CD4-positive, CD25-positive, alpha-beta regulatory T cell (primary cell): ENCODE data around the gene ZNF662. TPM values are rescaled to one million over a fixed set of nuclear protein-coding genes. Genes with fewer than 3 reads are reported as not detected.
A peak's percentile ranks its signal among the peaks of the same experiment; 100 is the strongest.

Experiments
- ATAC-seq, 2 donors: fragments of 150-1000 bp; cut with Tn5 transposase; one replicate each; pipeline ENCODE4 v1.10.0; 2021; ENCODE audit warnings: low read depth in 2 of 2, moderate number of reproducible peaks in 2 of 2, moderate library complexity in 1 of 2
- DNase-seq, 3 donors: peaks; one replicate each; pipeline versions ENCODE4 v3.0.0 to v3.0.0-alpha.2; 2012 to 2022; ENCODE audit warnings: mixed read lengths in 1 of 3
- H3K27ac ChIP-seq: one replicate; pipeline ENCODE4 v1.7.0; 2013; ENCODE audit warnings: mild to moderate bottlenecking, low read length; ENCODE audit not compliant: insufficient read depth, poor library complexity, severe bottlenecking
- H3K27me3 ChIP-seq: one replicate; pipeline ENCODE4 v1.7.0; 2013; ENCODE audit warnings: low read length; ENCODE audit not compliant: control insufficient read depth, insufficient read depth
- H3K36me3 ChIP-seq: one replicate; pipeline ENCODE4 v1.7.0; 2013; ENCODE audit warnings: mild to moderate bottlenecking, low read length, moderate library complexity; ENCODE audit not compliant: control insufficient read depth, insufficient read depth
- H3K4me1 ChIP-seq: 2 replicates; pipeline ENCODE4 v1.7.0; 2013; ENCODE audit warnings: mild to moderate bottlenecking, low read length; ENCODE audit not compliant: insufficient read depth, control insufficient read depth, poor library complexity, severe bottlenecking
- H3K4me3 ChIP-seq: one replicate; pipeline ENCODE4 v1.7.0; 2013; ENCODE audit warnings: low read depth, mild to moderate bottlenecking, low read length, moderate library complexity
- H3K9me3 ChIP-seq, 2 experiments: 1 replicate in 1 of 2; 2 replicates in 1 of 2; pipeline ENCODE4 v1.7.0; 2013; ENCODE audit warnings: low read length in 2 of 2, mild to moderate bottlenecking in 1 of 2, moderate library complexity in 1 of 2; ENCODE audit not compliant: control insufficient read depth in 2 of 2
- H3K27ac Mint-ChIP-seq, 3 donors: one replicate each; pipeline ENCODE4 v1.8.0; 2020 to 2022; ENCODE audit warnings: mild to moderate bottlenecking in 3 of 3, mixed read lengths in 3 of 3, moderate library complexity in 2 of 3
- H3K27me3 Mint-ChIP-seq: one replicate; pipeline ENCODE4 v1.8.0; 2022; ENCODE audit warnings: mild to moderate bottlenecking, mixed read lengths
- H3K36me3 Mint-ChIP-seq: one replicate; pipeline ENCODE4 v1.8.0; 2020; ENCODE audit warnings: mixed read lengths
- H3K4me1 Mint-ChIP-seq, 4 donors: one replicate each; pipeline ENCODE4 v1.8.0; 2020 to 2022; ENCODE audit warnings: mixed read lengths in 4 of 4, mild to moderate bottlenecking in 1 of 4
- H3K4me3 Mint-ChIP-seq, 4 donors: one replicate each; pipeline ENCODE4 v1.8.0; 2020 to 2022; ENCODE audit warnings: mild to moderate bottlenecking in 4 of 4, mixed read lengths in 4 of 4, moderate library complexity in 3 of 4
- H3K9me3 Mint-ChIP-seq, 7 donors: one replicate each; pipeline ENCODE4 v1.8.0; 2020 to 2022; ENCODE audit warnings: mixed read lengths in 7 of 7, mild to moderate bottlenecking in 3 of 7, moderate library complexity in 2 of 7
- polyA plus RNA-seq, 4 donors: library from polyadenylated mRNA; unstranded; fragments of 300-500 nt; fragmentation: Illumina TruSeq; gene quantifications; one replicate each; pipeline ENCODE4 v1.2.3, GENCODE V29; 2021
- total RNA-seq: library from RNA; stranded (reverse); gene quantifications from one replicate; pipeline ENCODE4 v1.2.3, GENCODE V29; 2022

ZNF662 gene
- total and polyA plus RNA-seq, 5 donors from 2014 or later = 0.41 to 1.3 (median 0.72) TPM

DNA sequence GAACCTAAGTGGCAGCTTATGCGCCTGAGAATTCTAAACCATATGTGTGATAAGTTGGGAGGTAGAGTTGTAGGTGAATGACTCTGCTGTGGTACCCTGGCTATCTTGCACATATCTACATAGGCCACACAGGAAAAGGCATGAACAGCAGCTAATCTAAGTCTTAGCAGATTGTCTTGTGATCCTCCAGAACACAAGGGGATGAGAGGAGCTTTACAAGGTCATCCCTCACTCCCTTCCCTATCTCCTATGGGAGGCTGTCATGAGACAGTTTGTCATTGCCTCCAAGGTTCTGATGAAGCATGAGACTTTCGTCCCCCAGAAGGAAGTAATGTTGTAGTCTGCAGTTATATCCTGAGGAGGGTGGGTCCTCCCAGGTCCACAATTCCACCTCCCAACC, 3.7 kb upstream of the ZNF662 start:
- peaks cover 3% of the 10 kb centered on the region for H3K4me1 ChIP-seq
- H3K9me3 ChIP-seq = peaks cover 0 to 13% of the 10 kb centered on the region in 2 experiments
- Mint-ChIP-seq H3K27me3 (peaks cover 21% of the 10 kb centered on the region), H3K4me1 (peaks cover 0 to 30% (median 12%) of the 10 kb centered on the region in 4 donors), H3K27ac (no peak overlapping the region), H3K36me3 (peaks cover 4% of the 10 kb centered on the region), H3K4me3 (no peak overlapping the region), H3K9me3 (peaks cover 0 to 17% (median 9%) of the 10 kb centered on the region in 7 donors)
- no peak overlapping the region for H3K27ac ChIP-seq
- no peak for ATAC-seq
- peaks cover 18% of the 10 kb centered on the region for H3K27me3 ChIP-seq
- H3K4me3 ChIP-seq = no peak overlapping the region
- no peak for DNase-seq
- no peaks in the 10 kb centered on the region for H3K36me3 ChIP-seq

DNA sequence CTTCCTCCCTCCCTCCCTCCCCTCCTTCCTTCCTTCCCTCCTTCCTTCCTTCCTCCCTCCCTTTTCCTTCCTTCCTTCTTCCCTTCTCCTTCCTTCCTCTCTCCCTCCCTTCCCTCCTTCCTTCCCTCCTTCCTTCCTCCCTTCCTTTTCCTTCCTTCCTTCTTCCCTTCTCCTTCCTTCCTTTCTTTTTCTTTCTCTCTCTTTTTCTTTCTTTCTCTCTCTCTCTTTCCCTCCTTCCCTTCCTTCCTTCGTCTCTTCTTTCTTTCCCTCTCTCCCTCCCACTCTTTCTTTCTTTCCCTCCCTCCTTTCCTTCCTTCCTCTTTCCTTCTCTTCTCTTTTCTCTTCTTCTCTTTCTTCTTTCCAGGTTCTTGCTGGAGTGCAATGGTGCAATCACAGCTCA, 1.9 kb upstream of the ZNF662 start:
- ATAC-seq = no peak

DNA sequence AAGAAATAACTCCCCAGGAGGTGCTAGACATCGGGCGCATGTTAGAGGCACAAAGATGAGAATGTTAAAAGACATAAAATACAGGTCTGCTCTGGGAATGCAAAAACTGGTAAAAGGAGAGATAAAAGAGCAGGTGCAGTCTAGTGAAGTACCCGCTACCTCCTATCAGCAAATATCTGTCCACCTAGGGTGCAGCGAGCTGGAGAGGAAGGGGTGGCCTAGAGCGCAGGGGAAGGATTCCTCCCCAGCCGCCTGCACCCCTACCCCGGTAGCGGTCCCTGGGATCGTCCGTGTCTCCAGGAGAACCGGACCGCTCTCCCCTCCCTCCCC, 237 bp upstream of the ZNF662 start:
- no peak overlapping the region for H3K4me3 ChIP-seq
- no peak overlapping the region for H3K27ac ChIP-seq
- H3K4me1 Mint-ChIP-seq = peaks cover 0 to 36% (median 10%) of the 10 kb centered on the region in 4 donors
- H3K4me1 ChIP-seq = peaks cover 3% of the 10 kb centered on the region
- peaks cover 20% of the 10 kb centered on the region for H3K27me3 ChIP-seq
- H3K27me3 Mint-ChIP-seq = peaks cover 35% of the 10 kb centered on the region
- no peaks in the 10 kb centered on the region for H3K36me3 ChIP-seq
- peak overlapping the region in 2 of 3 donors; percentile 76 to 80 for H3K27ac Mint-ChIP-seq
- H3K36me3 Mint-ChIP-seq = peaks cover 14% of the 10 kb centered on the region
- H3K9me3 Mint-ChIP-seq = peaks cover 0 to 21% (median 11%) of the 10 kb centered on the region in 7 donors
- no peak for DNase-seq
- peak; percentile 18 to 38 for ATAC-seq
- peaks cover 0 to 15% of the 10 kb centered on the region in 2 experiments for H3K9me3 ChIP-seq
- peak overlapping the region; percentile 40 to 88 (median 81) for H3K4me3 Mint-ChIP-seq

More for the DNA sequence above, 1.9 kb upstream of the ZNF662 start:
- peaks cover 35% of the 10 kb centered on the region for H3K27me3 Mint-ChIP-seq
- Histone ChIP-seq H3K4me1 (peaks cover 3% of the 10 kb centered on the region), H3K27ac (no peak overlapping the region), H3K27me3 (peaks cover 20% of the 10 kb centered on the region), H3K9me3 (peaks cover 0 to 13% of the 10 kb centered on the region in 2 experiments), H3K36me3 (no peaks in the 10 kb centered on the region), H3K4me3 (no peak overlapping the region)
- DNase-seq = no peak
- no peak overlapping the region for H3K4me3 Mint-ChIP-seq
- peak overlapping the region in 1 of 3 donors; percentile 91 for H3K27ac Mint-ChIP-seq
- H3K9me3 Mint-ChIP-seq = peaks cover 0 to 23% (median 9%) of the 10 kb centered on the region in 7 donors
- peaks cover 0 to 38% (median 12%) of the 10 kb centered on the region in 4 donors for H3K4me1 Mint-ChIP-seq
- peaks cover 9% of the 10 kb centered on the region for H3K36me3 Mint-ChIP-seq

DNA sequence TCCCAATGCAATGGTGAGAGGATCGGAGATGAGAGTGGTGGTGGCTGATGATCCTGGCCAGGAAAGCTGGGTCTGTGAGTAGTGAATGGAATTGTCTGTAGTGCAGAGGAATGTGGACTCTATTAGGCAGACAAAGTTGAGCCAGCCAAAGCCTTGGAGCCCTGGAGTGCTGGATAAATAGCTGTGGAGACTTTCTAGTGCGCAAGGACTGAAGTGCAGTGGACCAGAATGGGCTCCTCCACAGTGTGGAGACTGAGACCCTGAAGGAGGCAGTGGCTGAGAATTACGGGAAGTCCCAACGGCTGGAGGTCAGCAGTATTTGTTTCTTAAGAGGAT, 874 bp downstream of the ZNF662 start:
- Histone ChIP-seq H3K4me1 (peaks cover 3% of the 10 kb centered on the region), H3K4me3 (no peak overlapping the region), H3K9me3 (peaks cover 0 to 15% of the 10 kb centered on the region in 2 experiments), H3K36me3 (no peaks in the 10 kb centered on the region), H3K27ac (no peak overlapping the region), H3K27me3 (peaks cover 20% of the 10 kb centered on the region)
- ATAC-seq (no peak), DNase-seq (no peak)
- Mint-ChIP-seq H3K9me3 (peaks cover 0 to 23% (median 13%) of the 10 kb centered on the region in 7 donors), H3K4me1 (peaks cover 0 to 27% (median 5%) of the 10 kb centered on the region in 4 donors), H3K27ac (peak overlapping the region in 1 of 3 donors; percentile 27), H3K36me3 (peaks cover 23% of the 10 kb centered on the region), H3K27me3 (peaks cover 35% of the 10 kb centered on the region), H3K4me3 (peak overlapping the region in 3 of 4 donors; percentile 57 to 86 (median 72))

DNA sequence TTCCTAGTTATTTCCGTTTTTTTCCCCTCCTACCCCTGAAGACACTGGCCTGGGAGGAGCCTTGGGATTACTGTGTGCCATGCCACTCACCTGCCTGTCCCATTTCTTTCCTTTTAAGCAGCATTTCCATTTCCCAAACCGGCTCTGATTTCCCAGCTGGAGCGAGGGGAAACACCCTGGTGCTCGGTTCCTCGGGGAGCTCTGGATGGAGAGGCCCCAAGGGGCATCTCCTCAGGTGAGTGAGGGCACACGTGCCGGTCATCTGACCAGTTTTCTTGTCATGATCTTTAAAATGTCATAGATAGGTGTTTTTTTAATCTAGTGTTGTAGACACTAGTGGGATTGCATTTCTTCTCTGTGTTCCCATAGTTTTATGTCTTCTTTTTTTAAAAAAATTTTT, 2.7 kb downstream of the ZNF662 start:
- DNase-seq (no peak), ATAC-seq (no peak)
- peaks cover 3% of the 10 kb centered on the region for H3K4me1 ChIP-seq
- peak overlapping the region in 1 of 3 donors; percentile 9 for H3K27ac Mint-ChIP-seq
- peaks cover 20% of the 10 kb centered on the region for H3K27me3 ChIP-seq
- no peak overlapping the region for H3K27ac ChIP-seq
- H3K36me3 Mint-ChIP-seq = peaks cover 31% of the 10 kb centered on the region
- no peaks in the 10 kb centered on the region for H3K36me3 ChIP-seq
- no peak overlapping the region for H3K4me3 ChIP-seq
- peaks cover 35% of the 10 kb centered on the region for H3K27me3 Mint-ChIP-seq
- peaks cover 0 to 27% (median 5%) of the 10 kb centered on the region in 4 donors for H3K4me1 Mint-ChIP-seq
- peaks cover 0 to 27% (median 19%) of the 10 kb centered on the region in 7 donors for H3K9me3 Mint-ChIP-seq
- H3K4me3 Mint-ChIP-seq = peak overlapping the region in 2 of 4 donors; percentile 16 to 27
- peaks cover 8 to 13% of the 10 kb centered on the region in 2 experiments for H3K9me3 ChIP-seq

DNA sequence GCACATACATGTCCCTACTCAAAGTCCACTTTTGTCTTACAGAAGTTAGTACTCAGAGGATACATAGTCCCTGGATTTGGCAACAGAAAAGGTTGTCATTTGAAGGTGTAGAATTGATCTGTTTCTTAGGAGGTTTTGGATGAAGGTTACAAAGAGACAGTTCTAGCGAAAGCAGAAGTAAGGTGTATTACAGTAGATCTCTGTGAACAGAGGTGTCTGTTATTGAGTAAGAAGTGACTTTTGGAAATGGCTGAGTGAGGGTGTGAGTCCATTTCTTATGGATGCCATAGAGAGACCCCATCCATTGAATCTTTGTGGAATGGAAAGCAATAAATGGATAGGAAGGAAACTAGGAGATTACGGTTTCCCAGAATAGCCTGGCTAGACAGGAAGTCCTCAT, 5.6 kb downstream of the ZNF662 start:
- Mint-ChIP-seq H3K27me3 (peaks cover 21% of the 10 kb centered on the region), H3K9me3 (peaks cover 2 to 45% (median 17%) of the 10 kb centered on the region in 7 donors), H3K27ac (no peak overlapping the region), H3K36me3 (peaks cover 44% of the 10 kb centered on the region), H3K4me3 (no peak overlapping the region), H3K4me1 (peaks cover 0 to 15% (median 2%) of the 10 kb centered on the region in 4 donors)
- H3K27me3 ChIP-seq = peaks cover 8% of the 10 kb centered on the region
- ATAC-seq = no peak
- H3K4me3 ChIP-seq = no peak overlapping the region
- no peak overlapping the region for H3K27ac ChIP-seq
- DNase-seq = no peak
- peaks cover 30 to 37% of the 10 kb centered on the region in 2 experiments for H3K9me3 ChIP-seq
- H3K36me3 ChIP-seq = no peaks in the 10 kb centered on the region
- H3K4me1 ChIP-seq = no peaks in the 10 kb centered on the region

DNA sequence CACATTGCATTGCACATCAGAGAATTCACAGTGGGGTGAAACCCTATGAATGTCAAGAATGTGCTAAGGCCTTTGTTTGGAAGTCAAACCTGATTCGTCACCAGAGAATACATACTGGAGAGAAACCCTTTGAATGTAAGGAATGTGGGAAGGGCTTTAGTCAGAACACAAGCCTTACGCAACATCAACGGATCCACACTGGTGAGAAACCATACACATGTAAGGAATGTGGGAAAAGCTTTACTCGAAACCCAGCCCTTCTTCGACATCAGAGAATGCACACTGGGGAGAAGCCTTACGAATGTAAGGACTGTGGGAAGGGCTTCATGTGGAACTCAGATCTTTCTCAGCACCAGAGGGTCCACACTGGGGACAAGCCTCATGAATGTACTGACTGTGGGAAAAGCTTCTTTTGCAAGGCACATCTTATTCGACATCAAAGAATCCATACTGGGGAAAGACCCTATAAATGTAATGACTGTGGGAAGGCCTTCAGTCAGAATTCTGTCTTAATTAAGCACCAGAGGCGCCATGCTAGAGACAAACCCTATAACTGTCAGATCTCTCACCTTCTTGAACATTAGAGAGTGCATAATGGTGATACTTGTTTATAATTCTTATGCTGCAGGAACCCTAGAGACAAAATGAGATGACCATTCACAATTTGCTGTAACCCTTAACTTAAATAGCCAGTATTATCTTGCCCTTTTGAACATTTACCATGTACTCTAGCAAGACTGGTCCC, 9.0 kb downstream of the ZNF662 start:
- Histone ChIP-seq H3K27me3 (no peaks in the 10 kb centered on the region), H3K27ac (no peak overlapping the region), H3K4me1 (no peaks in the 10 kb centered on the region), H3K4me3 (no peak overlapping the region), H3K36me3 (no peaks in the 10 kb centered on the region), H3K9me3 (peaks cover 34 to 57% of the 10 kb centered on the region in 2 experiments)
- ATAC-seq = no peak
- DNase-seq = no peak
- Mint-ChIP-seq H3K27ac (no peak overlapping the region), H3K9me3 (peaks cover 2 to 62% (median 29%) of the 10 kb centered on the region in 7 donors), H3K27me3 (no peaks in the 10 kb centered on the region), H3K4me1 (no peaks in the 10 kb centered on the region), H3K36me3 (peaks cover 39% of the 10 kb centered on the region), H3K4me3 (no peak overlapping the region)

DNA sequence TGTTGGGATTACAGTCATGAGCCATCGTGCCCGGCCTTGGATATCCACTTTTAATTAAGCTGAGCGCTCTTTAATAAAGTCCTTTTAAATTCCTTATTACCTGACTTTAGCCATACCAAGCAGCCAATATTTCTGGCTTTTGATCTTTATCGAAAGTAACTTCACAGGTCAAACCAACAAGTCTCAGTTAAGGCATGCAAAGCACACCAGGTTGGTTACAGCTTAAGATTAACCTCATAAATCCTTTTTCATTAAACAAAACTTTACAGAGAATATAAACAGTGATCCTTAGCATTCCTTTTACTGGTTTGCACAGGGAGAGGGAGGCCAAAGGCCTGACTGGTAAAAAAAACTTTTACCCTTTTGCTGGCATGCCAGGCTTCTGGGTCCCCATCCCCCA, 17.7 kb downstream of the ZNF662 start:
- DNase-seq = no peak
- Mint-ChIP-seq H3K36me3 (no peaks in the 10 kb centered on the region), H3K27me3 (no peaks in the 10 kb centered on the region), H3K9me3 (peaks cover 0 to 12% (median 7%) of the 10 kb centered on the region in 7 donors), H3K27ac (no peak overlapping the region), H3K4me1 (peaks cover 5 to 15% (median 6%) of the 10 kb centered on the region in 4 donors), H3K4me3 (no peak overlapping the region)
- no peak for ATAC-seq
- Histone ChIP-seq H3K4me3 (no peak overlapping the region), H3K9me3 (peaks cover 3 to 9% of the 10 kb centered on the region in 2 experiments), H3K36me3 (no peaks in the 10 kb centered on the region), H3K27me3 (no peaks in the 10 kb centered on the region), H3K27ac (no peak overlapping the region), H3K4me1 (no peaks in the 10 kb centered on the region)
